H54 (cell line): Measurements from ENCODE around the gene ARPC5.

Experiments
- DNase-seq: peaks from one replicate; pipeline ENCODE4 v3.0.0; 2011; ENCODE audit warnings: low spot score, mixed read lengths; ENCODE audit not compliant: insufficient read length
- FAIRE-seq: peaks from 3 replicates; lab custom pipeline; 2011; peaks lifted over from hg19 to GRCh38; lab: Jason Lieb, UNC
- POLR2A ChIP-seq: IDR thresholded peaks from 2 replicates; pipeline ENCODE4 v1.6.1; 2011; ENCODE audit warnings: low read depth, mild to moderate bottlenecking, low read length

The ARPC5 gene

DNA sequence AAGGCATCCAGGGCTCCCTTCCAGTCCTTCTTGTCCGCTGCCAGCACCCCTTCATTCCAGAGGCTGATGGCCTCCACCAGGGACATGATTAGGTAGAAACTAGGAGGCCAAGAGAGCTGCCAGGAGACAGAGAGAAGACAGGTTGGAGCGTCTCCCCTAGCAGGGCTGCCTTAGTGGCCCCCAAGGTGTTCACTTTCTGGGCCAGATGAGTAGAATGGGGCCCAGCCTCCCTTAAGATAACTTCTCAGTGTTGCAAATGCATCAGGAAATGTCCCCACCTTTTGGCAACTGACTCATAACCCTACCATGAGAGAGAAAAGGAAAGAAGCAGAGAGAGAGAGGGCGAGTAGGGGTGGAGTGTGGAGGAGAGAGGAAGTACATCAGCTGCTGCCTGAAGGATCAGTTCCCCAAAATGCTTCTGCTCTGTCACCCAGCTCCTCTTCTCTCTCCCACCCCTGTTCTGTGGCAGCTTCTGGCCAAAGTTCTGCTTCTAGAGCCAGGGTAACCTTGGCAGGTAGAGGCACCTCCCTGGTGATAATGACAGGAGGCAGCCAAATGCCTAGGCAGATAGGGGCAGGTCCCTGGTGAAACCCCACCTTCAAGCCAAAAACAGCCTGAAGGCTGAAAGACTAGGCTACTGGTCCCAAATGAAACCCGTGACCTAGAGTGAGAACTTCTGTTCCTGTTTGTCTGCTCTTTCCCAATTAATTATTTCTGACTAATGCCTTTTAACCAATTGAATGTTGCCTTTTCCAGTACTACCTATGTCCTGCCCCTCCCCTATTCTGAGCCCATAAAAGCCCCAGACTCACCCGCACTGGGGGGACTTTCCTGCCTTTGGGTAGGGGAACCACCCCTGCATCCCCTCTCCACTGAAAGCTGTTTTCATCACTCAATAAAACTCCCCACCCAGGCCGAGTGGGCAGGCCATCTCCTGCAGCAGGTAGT, 45.1 kb downstream of the ARPC5 start, which contains the start of gene NCF2:
NCF2 (minus strand) TSS at position 216 of the 948 bp plus-strand sequence; CDS start at position 86, 130 bp downstream.
- FAIRE-seq = no peak
- no peak for TF ChIP-seq POLR2A
- no peak for DNase-seq

DNA sequence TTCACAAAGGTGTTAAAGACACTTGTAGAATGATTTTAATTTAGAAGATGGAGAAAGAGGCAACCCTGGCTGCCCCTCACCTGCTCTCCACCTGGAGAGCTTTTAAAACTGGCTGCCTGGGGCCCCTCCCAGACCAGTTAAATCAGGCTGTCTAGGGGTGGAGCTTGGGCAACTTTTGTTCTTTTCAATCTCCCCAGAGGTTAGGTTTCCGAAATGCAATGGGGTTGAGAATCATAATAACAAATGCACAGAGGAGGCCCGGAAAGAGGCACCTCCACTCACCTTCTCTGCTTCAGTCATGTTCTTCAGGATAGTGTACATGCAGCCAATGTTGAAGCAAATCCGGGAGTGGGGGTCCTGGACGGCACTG, 45.7 kb downstream of the ARPC5 start:
- FAIRE-seq (no peak), DNase-seq (no peak)
- TF ChIP-seq POLR2A = no peak

DNA sequence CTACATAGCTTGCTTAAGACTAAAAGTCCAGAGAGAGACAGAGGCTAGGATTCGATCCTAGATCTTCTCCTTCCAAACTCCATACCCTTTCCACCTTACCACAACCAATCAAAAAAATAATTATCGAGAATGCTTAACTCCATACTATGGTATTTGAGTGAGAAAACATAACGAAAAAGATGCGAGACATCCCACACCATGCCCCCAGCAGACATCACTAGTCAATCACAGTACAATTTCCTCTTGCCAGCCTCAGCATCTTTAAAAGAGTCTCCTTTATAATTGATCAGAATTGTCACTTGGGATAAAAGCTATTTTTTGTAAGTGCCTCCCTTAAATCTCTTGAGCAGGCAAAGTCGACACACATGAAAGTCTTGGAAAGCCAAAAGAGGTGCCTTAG, 46.2 kb downstream of the ARPC5 start:
- FAIRE-seq (no peak), DNase-seq (no peak)
- no peak for TF ChIP-seq POLR2A

DNA sequence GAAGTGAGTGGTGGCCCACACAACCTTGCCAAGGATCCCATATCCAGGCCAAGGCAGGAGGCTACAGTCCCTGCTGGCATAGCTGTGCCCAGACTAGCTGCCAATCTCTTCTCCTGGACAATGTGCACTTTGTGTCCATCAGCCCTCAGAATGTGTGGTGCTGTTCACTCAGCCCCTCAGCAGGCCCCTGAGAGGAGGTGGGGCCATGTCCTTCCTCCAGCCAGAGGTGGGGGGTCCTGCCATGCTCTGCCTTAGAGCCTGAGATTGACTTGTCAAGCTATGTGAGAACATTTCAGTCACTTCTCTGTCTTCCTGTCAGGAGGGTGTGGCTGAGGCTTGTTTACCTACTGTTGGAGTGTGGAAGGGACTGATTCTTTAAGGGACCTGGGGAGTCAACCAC, 46.8 kb downstream of the ARPC5 start:
- DNase-seq (no peak), FAIRE-seq (no peak)
- no peak for TF ChIP-seq POLR2A

DNA sequence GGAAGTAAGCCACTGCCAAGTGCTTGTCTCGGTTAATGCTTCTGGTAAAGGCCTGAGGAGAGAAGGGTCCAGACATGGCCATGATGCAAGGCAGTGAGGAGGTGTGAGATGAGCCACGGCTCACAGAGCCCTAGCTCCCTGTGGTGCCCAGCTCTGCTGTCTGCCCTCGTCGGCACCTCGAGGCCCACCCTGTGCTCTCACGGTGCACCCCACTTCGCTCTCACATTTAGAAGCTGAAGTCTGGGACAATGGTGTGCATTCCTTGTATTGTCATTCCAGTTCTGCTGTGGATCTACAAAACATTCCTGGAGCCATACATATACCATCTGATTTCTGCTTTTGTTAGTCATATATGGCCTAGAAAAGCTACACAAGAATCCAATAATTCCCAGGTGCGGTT, 48.7 kb downstream of the ARPC5 start:
- FAIRE-seq (no peak), DNase-seq (no peak)
- no peak for TF ChIP-seq POLR2A

DNA sequence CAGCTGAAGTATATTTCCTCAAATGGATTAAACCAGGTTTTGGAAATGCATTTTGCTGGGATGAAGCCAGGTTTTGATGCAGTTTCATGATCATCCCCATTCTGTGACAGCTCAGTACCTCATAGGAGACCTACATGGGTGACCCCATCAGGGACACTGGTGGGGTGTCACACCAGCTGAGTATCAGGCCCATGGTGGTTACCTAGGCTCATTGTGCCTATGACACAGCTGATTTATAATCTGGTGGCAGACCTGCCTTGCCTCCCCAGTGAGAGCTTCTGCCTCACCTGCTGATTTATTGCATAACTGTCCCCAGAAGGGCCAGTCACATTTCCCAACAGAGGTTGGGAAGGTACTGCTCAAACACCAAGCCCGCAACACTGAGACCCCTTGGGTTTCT, 49.1 kb downstream of the ARPC5 start:
- no peak for TF ChIP-seq POLR2A
- DNase-seq (no peak), FAIRE-seq (no peak)

DNA sequence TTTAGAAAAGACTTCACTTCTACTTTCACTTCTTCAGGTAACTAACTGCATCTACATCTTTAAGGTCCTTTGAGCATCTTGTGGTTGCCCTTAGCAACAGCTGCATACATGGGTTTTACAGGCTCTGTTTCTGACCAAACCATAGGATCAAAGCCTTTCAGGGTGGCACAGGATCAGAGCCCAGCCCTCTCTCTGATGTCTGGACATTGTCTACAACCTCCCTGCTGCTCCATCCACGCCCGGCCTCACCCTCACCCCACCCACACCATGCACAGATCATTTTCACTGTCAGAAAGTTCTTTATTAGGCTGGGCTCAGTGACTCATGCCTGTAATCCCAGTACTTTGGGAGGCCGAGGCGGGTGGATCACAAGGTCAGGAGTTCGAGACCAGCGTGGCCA, 50.5 kb downstream of the ARPC5 start:
- FAIRE-seq (no peak), DNase-seq (no peak)
- no peak for TF ChIP-seq POLR2A

DNA sequence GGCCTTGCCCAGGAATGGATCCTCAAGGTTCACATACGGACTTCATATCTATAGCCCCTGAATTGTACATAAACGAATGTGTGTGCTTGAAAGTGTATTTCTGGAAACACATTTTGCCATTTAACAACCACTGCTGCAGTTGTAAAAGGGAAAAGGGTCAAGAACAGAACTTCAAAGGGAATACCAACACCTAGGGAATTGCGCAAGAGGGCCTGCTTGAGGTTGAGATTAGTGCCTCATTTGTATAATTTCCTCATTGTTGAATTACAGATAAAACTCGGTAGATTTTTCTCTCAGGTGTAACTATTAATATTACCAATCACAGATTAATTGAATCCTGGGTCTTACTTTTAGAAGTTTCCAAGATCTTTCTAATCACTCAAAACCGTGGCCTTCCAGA, 51.4 kb downstream of the ARPC5 start:
- FAIRE-seq = no peak
- DNase-seq = no peak
- no peak for TF ChIP-seq POLR2A

DNA sequence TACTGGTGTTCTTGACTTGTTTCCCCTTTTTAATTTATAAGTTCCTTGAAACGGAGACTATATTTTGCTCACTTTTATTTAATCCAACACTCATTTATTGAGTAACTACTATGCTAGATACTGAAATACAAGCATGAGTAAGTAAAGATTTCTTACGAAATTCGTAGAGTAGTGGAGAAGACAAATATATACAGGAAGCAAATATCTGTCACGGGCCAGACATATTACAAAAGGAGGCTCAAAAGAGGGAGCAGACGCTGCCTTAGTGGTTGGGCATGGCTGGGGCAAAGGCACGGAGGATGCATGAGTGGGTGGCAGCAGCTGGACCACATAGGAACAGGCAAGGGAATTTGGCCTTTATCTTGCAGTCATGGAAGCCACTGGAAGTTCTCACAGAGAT, 52.1 kb downstream of the ARPC5 start:
- DNase-seq (no peak), FAIRE-seq (no peak)
- TF ChIP-seq POLR2A = no peak

DNA sequence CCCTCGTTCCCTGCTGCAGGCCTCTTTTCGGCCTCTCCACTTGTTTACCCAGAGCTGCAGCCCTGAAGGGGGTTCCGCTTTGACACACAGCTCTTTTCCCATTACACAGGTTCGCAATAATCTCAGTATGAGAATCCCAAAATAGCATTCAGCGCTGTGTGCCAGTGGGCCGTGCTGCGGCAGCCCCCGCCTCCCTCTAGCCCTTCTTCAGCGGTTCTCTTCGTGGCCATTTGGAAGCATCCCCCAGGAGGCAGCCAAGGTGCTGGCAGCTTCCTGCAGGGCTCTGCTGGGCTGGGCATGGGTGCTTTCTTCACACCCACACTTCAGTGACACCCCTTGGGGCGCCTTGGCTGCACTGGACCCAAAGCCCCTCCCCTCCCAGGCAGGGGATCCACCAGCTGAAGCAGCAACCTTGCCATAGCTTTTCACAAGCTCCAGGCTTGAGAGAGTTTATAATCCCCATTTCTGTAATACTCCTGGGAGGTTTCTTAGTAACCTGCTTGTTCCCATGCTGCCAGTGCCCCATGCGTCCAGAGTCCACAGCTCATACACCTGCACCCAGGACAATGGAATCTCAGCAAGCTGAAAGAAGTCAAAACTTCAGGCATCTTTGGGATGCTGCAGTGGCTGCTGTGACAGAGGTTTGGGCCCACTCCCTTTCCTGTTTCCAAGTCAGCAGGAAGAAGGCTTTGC, 53.4 kb downstream of the ARPC5 start:
- DNase-seq (no peak), FAIRE-seq (no peak)
- TF ChIP-seq POLR2A = no peak

DNA sequence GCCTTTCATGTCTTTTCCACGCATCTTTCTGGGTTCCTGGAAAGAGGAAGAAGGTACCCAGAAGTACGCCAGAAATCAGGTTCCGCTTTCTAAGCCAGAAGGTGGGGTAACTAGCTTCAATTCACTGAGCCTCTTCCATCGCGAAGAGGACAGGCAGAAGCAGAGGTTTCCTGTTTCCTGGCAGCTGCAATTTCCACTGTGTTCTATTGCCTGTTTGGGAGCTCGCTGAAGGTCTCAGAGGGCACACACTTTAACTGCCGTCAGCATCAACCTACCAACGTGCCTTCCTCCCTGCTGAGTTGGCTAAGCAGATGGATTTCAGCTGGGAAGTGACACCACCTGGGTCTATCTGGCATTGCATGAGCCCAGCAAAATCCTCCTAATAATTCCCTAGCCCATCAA, 55.3 kb downstream of the ARPC5 start:
- DNase-seq (no peak), FAIRE-seq (no peak)
- TF ChIP-seq POLR2A = no peak

DNA sequence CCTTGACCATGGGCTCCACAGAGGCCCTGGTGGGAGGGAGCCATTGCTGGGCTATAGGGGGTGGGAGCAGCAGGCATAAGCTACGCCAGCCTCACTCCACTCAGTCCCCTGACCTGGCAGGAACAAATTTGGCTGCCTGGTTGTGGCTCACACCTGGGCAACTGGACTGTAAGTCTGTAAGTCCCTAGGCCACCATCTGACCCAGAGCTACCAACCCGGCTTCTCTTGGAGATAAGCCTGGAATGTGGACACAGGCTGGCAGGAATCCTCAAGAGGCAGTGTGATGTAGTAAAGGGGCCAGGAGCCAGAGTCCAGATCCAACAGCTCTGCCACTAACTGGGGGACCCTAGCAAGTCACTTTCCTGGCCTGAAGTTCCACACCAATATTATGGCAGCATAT, 56.7 kb downstream of the ARPC5 start:
- FAIRE-seq (no peak), DNase-seq (no peak)
- TF ChIP-seq POLR2A = no peak

DNA sequence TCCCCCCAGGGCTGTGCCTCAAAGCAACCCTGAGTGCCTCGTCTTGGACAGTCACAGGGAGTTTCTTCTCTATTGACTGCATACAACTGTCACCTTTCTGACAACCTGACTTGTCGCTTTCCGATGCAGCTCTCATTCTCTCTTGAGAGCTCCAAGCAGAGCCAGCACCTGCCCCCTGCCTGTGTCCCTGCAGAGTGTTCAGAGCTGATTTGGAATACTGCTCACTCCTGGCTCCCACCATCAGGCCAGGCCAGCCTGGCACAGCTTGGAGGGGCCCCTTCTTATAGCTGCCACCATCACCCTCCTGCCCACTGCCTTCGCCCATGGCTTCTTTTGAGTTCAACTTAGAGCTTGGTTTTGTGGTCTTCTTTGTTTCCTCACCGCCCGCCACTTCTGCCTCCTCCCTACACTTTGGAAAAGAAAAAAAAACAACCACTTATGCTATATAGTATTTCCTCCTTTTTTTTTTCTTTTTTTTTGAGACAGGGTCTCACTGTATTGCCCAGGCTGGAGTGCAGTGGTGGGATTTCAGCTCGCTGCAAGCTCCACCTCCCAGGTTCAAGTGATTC, 57.6 kb downstream of the ARPC5 start:
- DNase-seq (no peak), FAIRE-seq (no peak)
- TF ChIP-seq POLR2A = no peak

DNA sequence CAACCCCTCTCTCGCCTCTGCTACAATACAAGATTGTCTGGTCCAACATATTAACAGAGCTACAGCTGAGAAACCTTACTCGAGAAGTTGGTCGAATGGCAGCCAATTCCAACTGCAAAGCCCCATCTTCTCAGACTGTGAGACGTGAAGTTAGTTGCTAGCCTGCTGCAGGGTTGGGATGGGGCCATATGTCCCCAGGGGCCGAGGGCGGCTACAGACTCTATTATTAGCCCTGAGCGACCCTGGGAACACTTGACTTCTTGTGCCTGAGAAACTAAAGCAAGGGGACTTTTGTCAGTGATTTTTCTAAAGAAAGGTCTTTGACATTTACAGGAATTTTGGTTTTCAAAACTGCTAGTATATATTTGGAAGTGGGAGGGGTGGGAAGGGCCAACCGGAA, 59.0 kb downstream of the ARPC5 start:
- TF ChIP-seq POLR2A = no peak
- FAIRE-seq (no peak), DNase-seq (no peak)
